Uterus (tissue), 4 donors: Measurements from ENCODE around the gene OPALIN. TPM values are rescaled to one million over a fixed set of nuclear protein-coding genes. Genes with fewer than 3 reads are reported as not detected.

ENCODE experiments used
- DNase-seq, 2 donors: peaks; one replicate each; pipeline ENCODE4 v3.0.0-alpha.2; 2019 to 2020
- H3K27ac ChIP-seq, 2 donors: fragments of 200-600 bp; sonication (generic); 1 replicate in 1 of 2; 2 replicates in 1 of 2; pipeline ENCODE4 v1.5.1; 2016 to 2018
- H3K27me3 ChIP-seq, 2 donors: fragments of 200-600 bp; sonication (generic); one replicate each; pipeline ENCODE4 v1.5.1; 2018 to 2019; ENCODE audit warnings: control low read depth in 1 of 2
- H3K36me3 ChIP-seq, 2 donors: fragments of 200-600 bp; sonication (generic); one replicate each; pipeline ENCODE4 v1.5.1; 2019; ENCODE audit warnings: control low read depth in 1 of 2
- H3K4me1 ChIP-seq, 2 donors: fragments of 200-600 bp; sonication (generic); one replicate each; pipeline ENCODE4 v1.5.1; 2018 to 2019; ENCODE audit warnings: control low read depth in 1 of 2
- H3K4me3 ChIP-seq, 2 donors: fragments of 200-600 bp; sonication (generic); 1 replicate in 1 of 2; 2 replicates in 1 of 2; pipeline ENCODE4 v1.5.1; 2018 to 2019; ENCODE audit warnings: mild to moderate bottlenecking in 1 of 2
- H3K9me3 ChIP-seq, 2 donors: fragments of 200-600 bp; sonication (generic); one replicate each; pipeline ENCODE4 v1.5.1; 2019; ENCODE audit warnings: control low read depth in 1 of 2
- POLR2A ChIP-seq, 2 donors: fragments of 450-650 bp; IDR thresholded peaks; one replicate each; pipeline ENCODE4 v1.6.1; 2016; ENCODE audit warnings: antibody characterized with exemption in 2 of 2, mild to moderate bottlenecking in 1 of 2, moderate library complexity in 1 of 2
- intact Hi-C: fragments of 100-400 bp; cut with DNase I; formaldehyde crosslinking; loops from one replicate; pipeline ENCODE4 v1.15.1; 2023; ENCODE audit warnings: low total_unique reads
- total RNA-seq, 4 donors: library from RNA; depleted of rRNA in 3 of 4; stranded (reverse); fragments of >200 nt in 3 of 4; gene quantifications; one replicate each; pipeline versions ENCODE4 v1.1.0 to v1.2.4, GENCODE V29; 2014 to 2023
- TF ChIP-seq, protein P1 (sequence below), 4 experiments: fragments of 200-600 bp in 2 of 4; fragments of 450-650 bp in 2 of 4; sonication (generic) in 2 of 4; IDR thresholded peaks; one replicate each; pipeline ENCODE4 v1.5.1; 2016 to 2019; ENCODE audit warnings: antibody characterized with exemption in 4 of 4, mild to moderate bottlenecking in 2 of 4, moderate library complexity in 1 of 4
- donor health status: DM: yes; HTN: yes; CAD: no.

Gene OPALIN
- total RNA-seq, 4 donors from 2014 or later = not detected

DNA sequence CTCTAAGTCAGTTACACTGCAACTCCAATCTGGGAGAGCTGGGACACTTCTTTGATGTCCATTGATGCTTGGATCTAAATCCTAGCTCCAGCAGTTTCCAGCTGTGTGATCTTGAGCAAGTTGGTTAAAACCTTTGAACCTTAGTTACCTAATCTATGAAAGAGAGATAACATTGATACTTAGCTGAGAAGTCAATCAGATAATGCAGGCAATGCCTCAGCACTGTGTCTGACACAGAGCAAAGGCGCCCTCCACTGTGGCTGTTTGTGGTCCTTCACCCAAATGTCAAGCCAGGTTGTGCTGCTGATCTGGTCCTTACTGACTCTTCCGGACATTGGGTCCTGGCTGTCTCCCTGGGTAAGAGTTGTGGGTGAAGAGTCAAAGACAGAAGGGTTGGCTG, 34.4 kb downstream of the OPALIN start:
- Histone ChIP-seq H3K4me3 (no peak overlapping the region), H3K36me3 (no peaks in the 10 kb centered on the region), H3K4me1 (no peaks in the 10 kb centered on the region), H3K27ac (no peak overlapping the region), H3K27me3 (no peaks in the 10 kb centered on the region), H3K9me3 (no peaks in the 10 kb centered on the region)
- intact Hi-C loops = no loop called here
- TF ChIP-seq, protein P1, sequence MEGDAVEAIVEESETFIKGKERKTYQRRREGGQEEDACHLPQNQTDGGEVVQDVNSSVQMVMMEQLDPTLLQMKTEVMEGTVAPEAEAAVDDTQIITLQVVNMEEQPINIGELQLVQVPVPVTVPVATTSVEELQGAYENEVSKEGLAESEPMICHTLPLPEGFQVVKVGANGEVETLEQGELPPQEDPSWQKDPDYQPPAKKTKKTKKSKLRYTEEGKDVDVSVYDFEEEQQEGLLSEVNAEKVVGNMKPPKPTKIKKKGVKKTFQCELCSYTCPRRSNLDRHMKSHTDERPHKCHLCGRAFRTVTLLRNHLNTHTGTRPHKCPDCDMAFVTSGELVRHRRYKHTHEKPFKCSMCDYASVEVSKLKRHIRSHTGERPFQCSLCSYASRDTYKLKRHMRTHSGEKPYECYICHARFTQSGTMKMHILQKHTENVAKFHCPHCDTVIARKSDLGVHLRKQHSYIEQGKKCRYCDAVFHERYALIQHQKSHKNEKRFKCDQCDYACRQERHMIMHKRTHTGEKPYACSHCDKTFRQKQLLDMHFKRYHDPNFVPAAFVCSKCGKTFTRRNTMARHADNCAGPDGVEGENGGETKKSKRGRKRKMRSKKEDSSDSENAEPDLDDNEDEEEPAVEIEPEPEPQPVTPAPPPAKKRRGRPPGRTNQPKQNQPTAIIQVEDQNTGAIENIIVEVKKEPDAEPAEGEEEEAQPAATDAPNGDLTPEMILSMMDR (IDR thresholded peaks at IDR 0.05) = no peak
- TF ChIP-seq POLR2A (IDR thresholded peaks at IDR 0.05) = no peak
- no peak for DNase-seq

DNA sequence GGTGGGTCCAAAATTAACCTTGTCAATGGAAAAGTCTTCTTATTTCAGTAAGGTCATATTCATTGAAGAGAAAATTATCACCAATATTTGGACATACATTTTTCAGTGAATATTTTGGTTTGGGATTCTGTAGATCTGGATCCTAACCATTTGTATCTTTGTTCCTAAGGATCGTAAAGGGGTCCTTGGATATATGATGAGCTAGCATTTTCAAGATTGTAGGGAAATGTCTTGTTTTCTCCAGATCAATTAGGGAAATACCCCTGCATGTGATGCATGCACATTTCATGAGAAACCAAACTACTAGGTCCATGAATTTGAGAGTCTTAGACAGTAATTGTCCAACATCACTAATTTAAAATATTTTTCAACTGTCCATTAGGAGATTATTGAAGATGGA, 36.5 kb downstream of the OPALIN start:
- Histone ChIP-seq H3K36me3 (no peaks in the 10 kb centered on the region), H3K4me3 (no peak overlapping the region), H3K4me1 (no peaks in the 10 kb centered on the region), H3K27me3 (no peaks in the 10 kb centered on the region), H3K9me3 (no peaks in the 10 kb centered on the region), H3K27ac (no peak overlapping the region)
- intact Hi-C loops = no loop called here
- no peak for TF ChIP-seq POLR2A (IDR thresholded peaks at IDR 0.05)
- TF ChIP-seq, protein P1 (IDR thresholded peaks at IDR 0.05) = no peak
- DNase-seq = no peak

DNA sequence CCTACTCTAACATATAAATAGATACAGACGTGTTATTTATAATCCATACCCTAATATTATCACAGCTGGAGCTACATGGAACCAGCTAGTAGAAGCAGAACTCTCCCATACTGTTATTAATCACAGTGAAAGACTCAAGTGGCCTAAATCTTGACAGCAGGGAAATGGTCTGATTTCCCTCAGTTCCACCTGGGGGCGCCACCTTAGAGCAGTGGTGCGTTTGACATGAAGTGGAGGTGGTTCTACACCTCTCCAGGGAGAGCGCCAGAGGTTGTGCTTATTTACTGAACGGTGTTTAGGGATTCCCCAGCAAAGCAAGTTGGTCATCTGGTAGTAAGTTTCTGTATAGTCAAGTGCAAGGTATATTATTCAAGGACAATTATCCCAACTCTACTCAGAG, 37.0 kb downstream of the OPALIN start:
- intact Hi-C loops = no loop called here

DNA sequence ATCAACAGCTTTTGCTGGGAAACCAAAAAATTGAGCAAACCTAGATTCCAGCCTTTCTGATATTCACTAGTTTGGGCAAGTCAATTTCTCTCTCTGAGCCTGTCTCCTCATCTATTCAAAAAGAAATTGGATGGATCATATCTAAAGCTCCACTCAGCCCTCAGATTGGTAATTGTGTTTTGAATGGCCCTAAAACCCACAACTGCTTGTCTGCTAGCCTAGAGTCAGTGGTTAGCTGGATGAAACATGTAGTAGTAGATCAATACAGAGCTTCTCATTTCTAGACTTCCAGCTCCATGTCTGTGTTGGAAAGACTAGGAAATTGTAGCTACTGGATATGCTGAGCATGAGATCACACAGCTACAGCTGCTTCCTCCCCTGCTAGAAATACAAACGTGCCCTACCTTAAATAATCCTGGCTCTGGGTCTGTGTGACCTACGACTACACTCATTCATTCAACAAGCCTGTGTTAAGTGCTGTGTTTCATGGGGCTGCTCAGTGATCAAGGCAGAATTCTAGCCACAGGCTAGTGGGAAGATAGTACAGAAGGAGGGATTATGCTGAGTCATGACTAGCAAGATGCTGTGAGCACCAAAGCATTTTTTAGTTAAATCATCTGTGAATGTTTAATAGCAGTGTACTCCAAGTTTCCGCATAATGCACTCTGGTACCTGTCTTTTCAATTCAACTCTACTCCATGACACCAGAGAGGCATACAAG, 38.9 kb downstream of the OPALIN start:
- Histone ChIP-seq H3K4me1 (no peaks in the 10 kb centered on the region), H3K9me3 (no peaks in the 10 kb centered on the region), H3K36me3 (no peaks in the 10 kb centered on the region), H3K4me3 (no peak overlapping the region), H3K27me3 (no peaks in the 10 kb centered on the region), H3K27ac (no peak overlapping the region)
- intact Hi-C loops = no loop called here
- TF ChIP-seq, protein P1 (IDR thresholded peaks at IDR 0.05) = no peak
- TF ChIP-seq POLR2A (IDR thresholded peaks at IDR 0.05) = no peak
- DNase-seq = no peak

More for the DNA sequence above, 37.0 kb downstream of the OPALIN start:
- Histone ChIP-seq H3K4me3 (no peak overlapping the region), H3K9me3 (no peaks in the 10 kb centered on the region), H3K27me3 (no peaks in the 10 kb centered on the region), H3K4me1 (no peaks in the 10 kb centered on the region), H3K27ac (no peak overlapping the region), H3K36me3 (no peaks in the 10 kb centered on the region)
- no peak for DNase-seq
- no peak for TF ChIP-seq POLR2A (IDR thresholded peaks at IDR 0.05)
- TF ChIP-seq, protein P1 (IDR thresholded peaks at IDR 0.05) = no peak

DNA sequence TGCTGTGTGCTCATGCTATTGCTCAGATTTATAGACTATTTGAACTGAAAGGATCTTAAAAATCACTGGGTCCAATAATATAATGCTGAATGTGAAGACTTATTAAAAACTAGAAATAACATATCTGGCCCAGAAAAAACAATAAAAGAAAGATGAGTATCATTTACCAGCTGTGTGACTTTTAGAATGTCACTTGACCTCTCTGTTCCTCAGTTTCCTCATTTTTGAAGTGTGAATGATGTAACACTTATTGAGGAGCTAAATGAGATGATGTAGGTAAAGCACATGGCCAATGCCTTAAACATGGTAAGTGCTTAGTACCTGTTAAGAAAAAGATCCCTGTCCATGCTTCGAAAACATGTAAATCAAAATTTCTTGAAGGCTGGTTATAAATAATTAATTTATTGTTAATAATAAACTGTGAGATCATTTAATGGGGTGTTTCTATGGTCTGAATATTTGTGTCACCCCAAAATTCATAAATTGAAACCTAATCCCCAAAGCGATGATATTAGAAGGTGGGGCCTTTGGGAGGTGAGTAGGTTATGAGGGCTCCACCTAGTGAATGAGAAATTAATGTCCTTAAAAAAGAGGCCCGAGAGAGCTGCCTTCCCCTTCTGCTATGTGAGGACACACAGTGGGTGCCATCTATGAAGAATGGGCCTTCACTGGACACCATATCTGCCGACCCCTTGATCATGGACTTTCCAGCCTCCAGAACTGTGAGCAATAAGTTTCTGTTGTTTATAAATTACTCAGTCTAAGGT, 41.6 kb downstream of the OPALIN start:
- intact Hi-C loops = no loop called here
- no peaks in the 10 kb centered on the region for H3K36me3 ChIP-seq
- H3K4me3 ChIP-seq = no peak overlapping the region
- no peaks in the 10 kb centered on the region for H3K9me3 ChIP-seq
- no peak for DNase-seq
- TF ChIP-seq, protein P1 (IDR thresholded peaks at IDR 0.05) = no peak
- no peak for TF ChIP-seq POLR2A (IDR thresholded peaks at IDR 0.05)
- no peak overlapping the region for H3K27ac ChIP-seq
- no peaks in the 10 kb centered on the region for H3K4me1 ChIP-seq
- no peaks in the 10 kb centered on the region for H3K27me3 ChIP-seq
